Stimulated activated CD4-positive, alpha-beta T cell treated with anti-CD3 and anti-CD28 coated beads, Interleukin-4, amount 100 ng/mL, for 4 hours (primary cell): Measurements from ENCODE around the gene CZIB.

Experiments
- DNase-seq, 2 experiments: peaks; one replicate each; pipeline ENCODE4 v3.0.0-alpha.2; 2020

The CZIB gene

GRCh38 chr1:53220171-53220961 is at the start of gene CZIB:
Gene CZIB (minus strand): TSS chr1:53220634. CDS start chr1:53220575, 59 bp downstream.
- peak; percentile 92 to 96 for DNase-seq

GRCh38 chr1:53270107-53270506 is 49.7 kb upstream of the CZIB start:
- DNase-seq, result no peak

- no peak for DNase-seq
These were observed 47.3 kb upstream of the CZIB start for GRCh38 chr1:53267761-53268160.

GRCh38 chr1:53266038-53266437 is 45.6 kb upstream of the CZIB start:
- DNase-seq, result no peak

- DNase-seq, result no peak
These were observed 45.1 kb upstream of the CZIB start for GRCh38 chr1:53265581-53265980.

GRCh38 chr1:53264048-53264447 is 43.6 kb upstream of the CZIB start:
- no peak for DNase-seq

GRCh38 chr1:53262000-53262399 is 41.6 kb upstream of the CZIB start:
- no peak for DNase-seq

GRCh38 chr1:53260631-53261247 is 40.3 kb upstream of the CZIB start:
- DNase-seq, result no peak

- no peak for DNase-seq
These were observed 39.5 kb upstream of the CZIB start for GRCh38 chr1:53259932-53260331.

GRCh38 chr1:53258216-53258615 is 37.8 kb upstream of the CZIB start:
- DNase-seq, result no peak

GRCh38 chr1:53257454-53258081 is 37.1 kb upstream of the CZIB start:
- DNase-seq, result no peak

GRCh38 chr1:53256511-53257453 is 36.3 kb upstream of the CZIB start:
- no peak for DNase-seq

GRCh38 chr1:53255031-53255430 is 34.6 kb upstream of the CZIB start:
- DNase-seq, result no peak

- no peak for DNase-seq
These were observed 33.7 kb upstream of the CZIB start for GRCh38 chr1:53254011-53254640.

GRCh38 chr1:53250325-53250724 is 29.9 kb upstream of the CZIB start:
- DNase-seq, result no peak

- DNase-seq, result no peak
These were observed 29.3 kb upstream of the CZIB start for GRCh38 chr1:53249706-53250105.

GRCh38 chr1:53246261-53247134 is 26.1 kb upstream of the CZIB start:
- DNase-seq, result no peak

GRCh38 chr1:53244141-53244540 is 23.7 kb upstream of the CZIB start:
- DNase-seq, result no peak

- no peak for DNase-seq
These were observed 21.9 kb upstream of the CZIB start for GRCh38 chr1:53242381-53242780.

- DNase-seq, result no peak
These were observed 21.4 kb upstream of the CZIB start for GRCh38 chr1:53241828-53242227.
